Stimulated activated CD4-positive, alpha-beta T cell treated with anti-CD3 and anti-CD28 coated beads, Interleukin-2, amount 100 ng/mL, for 24 hours (primary cell): ENCODE measurements around the gene CBL.
A peak's percentile ranks its signal among the peaks of the same experiment; 100 is the strongest.
"Not testable (repeated sequence)": the region's sequence is repeated elsewhere in the genome, so short reads cannot be mapped to it uniquely, and the experiment has no call there.

ENCODE experiments used
- DNase-seq, 2 donors: peaks; one replicate each; pipeline ENCODE4 v3.0.0-alpha.2; 2020

Gene CBL

DNA sequence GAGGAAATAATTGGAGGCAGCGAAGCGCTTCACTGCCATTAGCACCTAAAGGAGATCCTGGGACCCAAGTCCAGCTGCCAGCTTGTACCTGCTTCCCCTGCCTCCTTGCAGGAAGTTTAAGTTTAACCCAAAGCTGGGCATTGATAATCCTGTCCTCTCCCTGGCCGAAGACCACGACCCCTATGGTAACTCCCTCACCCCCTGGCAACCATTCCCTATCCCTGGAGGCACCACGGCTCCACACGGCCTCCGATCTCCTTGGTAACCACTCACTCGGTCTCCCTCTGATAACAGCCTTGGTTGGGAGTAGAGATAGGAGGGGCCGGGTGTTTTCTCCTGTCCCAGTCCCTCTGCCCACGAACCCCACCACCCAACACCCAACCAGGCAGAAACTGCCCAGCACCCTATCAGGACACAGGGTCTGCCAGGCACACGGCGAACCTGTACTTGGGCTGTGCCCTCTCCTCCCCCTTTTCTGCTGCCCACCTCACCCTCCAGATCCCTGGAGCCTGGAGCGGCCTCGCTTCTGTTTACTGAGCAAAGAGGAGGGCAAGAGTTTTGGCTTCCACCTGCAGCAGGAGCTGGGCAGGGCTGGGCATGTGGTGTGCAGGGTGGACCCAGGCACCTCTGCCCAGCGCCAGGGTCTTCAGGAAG, 20.0 kb upstream of the CBL start:
- DNase-seq, result no peak

DNA sequence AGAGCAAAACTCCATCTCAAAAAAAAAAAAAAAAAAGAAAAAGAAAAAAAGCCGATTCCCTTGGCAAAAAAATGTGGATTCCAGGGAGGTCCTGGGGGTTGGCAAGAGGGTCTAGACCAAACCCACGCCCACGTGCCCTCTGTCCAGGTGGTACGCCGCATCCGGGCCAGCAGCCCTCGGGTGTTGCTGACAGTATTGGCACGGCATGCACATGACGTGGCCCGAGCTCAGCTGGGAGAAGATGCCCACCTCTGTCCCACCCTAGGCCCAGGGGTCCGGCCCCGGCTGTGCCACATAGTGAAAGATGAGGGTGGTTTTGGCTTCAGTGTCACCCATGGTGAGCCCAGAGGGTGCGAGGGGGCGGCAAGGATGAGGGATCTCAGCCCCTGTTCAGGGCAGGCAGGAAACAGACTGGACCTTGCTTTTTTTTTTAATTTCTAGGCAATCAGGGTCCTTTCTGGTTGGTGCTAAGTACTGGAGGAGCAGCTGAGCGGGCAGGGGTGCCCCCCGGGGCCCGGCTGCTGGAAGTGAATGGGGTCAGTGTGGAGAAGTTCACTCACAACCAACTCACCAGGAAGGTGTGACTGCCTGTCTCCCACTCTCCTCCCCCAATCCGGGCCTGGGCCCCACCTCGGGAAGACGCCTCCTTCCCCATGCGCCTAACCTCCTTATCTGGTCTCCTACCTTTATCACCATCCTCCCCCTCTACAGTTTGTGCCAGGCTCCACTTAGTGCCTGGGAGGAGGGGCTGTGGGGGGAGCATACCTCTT, 18.8 kb upstream of the CBL start:
- DNase-seq, result no peak

DNA sequence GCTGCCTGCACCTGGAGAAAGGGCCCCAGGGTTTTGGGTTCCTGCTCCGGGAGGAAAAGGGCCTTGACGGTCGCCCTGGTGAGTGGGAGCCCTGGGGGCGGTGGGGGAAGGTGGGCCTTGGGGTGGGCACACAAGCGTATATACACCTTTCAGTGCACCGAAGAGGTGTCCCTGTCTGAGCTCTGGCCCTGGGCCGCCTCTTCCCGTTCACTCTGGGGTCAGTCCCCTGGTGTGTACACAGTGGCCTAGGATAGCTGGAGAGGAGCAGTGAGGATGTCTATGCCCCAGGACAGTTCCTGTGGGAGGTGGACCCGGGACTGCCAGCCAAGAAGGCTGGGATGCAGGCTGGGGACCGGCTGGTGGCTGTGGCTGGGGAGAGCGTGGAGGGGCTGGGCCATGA, 18.1 kb upstream of the CBL start:
- DNase-seq, result no peak

DNA sequence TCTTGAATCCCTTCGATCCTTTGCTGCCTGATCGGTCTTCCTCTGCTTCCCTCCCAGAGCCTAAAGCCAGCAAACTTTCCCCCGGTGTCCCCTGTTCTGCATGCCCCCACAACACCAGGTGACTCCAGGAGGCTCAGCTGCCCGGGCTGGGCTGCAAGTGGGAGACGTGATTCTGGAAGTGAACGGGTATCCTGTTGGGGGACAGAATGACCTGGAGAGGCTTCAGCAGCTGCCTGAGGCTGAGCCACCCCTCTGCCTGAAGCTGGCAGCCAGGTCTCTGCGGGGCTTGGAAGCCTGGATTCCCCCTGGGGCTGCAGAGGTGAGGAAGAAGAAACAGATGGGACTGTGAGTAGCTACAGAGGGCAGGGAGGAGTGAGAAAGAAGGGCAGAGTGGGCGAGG, 17.3 kb upstream of the CBL start:
- no peak for DNase-seq

DNA sequence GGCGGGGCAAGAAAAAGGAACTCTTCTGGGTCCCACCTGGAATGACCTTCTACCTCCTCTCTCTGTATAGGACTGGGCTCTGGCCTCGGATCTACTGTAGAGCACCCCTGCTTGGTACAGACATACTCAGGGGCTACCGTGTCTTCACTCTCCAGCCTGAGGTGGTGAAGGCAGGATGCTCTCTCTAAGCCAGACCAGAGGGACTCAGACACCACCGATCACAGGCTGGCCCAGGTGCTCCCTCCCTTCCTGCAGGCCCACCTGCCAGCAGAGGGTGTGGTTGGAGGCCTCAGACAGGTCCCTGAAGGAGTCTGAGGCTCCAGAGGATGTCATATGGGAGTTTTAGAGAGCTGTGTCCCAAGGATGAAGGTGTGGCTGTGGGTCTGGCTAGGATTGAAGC, 16.7 kb upstream of the CBL start:
- DNase-seq, result no peak

DNA sequence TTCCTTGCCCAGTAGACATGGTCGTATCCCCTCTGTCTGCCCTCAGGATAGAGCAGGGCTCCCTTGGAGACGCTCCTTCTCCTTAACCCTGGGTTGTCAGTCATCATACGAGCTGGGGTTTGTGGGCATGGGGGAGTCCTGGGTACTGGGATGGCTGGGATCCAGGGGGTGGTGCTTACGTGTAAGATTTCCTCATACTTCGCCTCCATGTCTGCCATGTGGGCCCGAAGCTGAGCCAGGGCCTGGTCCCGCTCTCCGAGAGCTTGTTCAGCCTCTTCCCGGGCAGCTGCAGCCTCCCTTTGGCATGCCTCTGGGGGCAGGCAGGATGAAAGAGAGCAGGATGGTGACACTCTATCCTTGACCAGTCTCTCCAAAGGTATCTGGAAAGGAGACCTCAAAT, 15.6 kb upstream of the CBL start:
- no peak for DNase-seq

DNA sequence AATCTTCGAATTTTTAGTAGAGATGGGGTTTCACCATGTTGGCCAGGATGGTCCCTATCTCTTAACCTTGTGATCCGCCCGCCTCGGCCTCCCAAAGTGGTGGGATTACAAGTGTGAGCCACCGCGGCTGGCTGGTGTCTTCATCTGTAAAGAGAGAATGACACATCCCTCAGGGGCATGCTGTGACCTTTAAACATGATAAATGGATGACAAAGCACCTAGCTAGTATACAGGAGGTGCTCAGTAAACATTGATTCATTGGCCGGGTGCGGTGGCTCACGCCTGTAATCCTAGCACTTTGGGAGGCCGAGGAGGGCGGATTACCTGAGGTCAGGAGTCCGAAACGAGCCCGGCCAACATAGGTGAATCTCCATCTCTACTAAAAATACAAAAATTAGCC, 14.9 kb upstream of the CBL start:
- not testable (repeated sequence) for DNase-seq

DNA sequence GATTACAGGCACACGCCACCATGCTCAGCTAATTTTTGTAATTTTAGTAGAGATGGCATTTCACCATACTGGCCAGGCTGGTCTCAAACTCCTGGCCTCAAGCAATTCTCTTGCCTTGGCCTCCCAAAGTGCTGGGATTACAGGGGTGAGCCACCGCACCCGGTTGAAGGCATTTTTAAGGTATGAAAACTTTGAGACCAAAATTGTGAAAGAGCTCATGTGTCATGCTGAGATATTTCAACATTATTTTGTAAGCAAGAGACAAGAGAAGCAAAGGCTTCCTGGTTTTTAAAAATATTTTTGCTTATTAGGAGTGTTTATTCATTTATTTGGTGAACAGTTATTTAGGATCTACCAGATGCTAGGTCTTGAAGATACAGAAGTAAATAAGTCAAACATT, 14.0 kb upstream of the CBL start:
- no peak for DNase-seq

DNA sequence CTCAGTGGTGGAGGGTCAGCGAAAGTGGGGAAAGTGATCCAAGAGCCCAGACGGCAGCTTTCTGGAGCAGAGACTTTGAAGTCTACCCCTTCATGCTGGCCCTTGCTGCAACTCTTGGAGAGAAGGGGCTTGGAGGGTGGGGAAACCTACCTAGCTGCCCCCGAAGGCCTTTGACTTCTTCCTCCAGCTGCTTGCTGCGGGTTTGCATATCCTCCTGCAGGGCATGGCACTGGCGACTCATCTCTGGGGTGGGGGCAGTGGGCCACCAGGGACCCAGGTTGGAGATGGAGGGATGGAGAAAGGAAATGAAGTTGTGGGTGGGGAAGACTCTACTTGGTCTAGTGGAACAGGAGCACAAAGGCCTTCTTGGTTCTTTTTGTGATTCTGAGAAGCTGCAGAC, 13.1 kb upstream of the CBL start:
- no peak for DNase-seq

DNA sequence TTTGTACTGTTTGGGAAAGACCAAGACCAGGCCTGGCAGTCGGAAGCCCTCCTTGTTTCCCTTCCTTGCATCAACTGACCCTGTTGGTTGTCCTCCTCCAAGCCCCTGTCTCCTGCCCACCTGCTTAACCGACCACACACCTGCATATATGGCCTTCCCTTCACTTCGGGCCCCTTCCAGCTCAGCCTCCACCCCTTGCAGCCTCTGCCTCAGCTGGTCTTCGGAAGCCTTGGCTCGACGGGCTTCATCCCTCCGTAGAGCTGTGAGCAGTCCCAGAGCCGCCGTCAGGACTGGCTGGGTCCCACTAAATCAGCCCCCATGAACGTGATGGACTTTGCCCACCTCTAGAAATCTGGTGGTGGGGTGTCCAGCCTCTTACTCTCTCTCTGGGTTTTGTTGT, 12.5 kb upstream of the CBL start:
- no peak for DNase-seq

DNA sequence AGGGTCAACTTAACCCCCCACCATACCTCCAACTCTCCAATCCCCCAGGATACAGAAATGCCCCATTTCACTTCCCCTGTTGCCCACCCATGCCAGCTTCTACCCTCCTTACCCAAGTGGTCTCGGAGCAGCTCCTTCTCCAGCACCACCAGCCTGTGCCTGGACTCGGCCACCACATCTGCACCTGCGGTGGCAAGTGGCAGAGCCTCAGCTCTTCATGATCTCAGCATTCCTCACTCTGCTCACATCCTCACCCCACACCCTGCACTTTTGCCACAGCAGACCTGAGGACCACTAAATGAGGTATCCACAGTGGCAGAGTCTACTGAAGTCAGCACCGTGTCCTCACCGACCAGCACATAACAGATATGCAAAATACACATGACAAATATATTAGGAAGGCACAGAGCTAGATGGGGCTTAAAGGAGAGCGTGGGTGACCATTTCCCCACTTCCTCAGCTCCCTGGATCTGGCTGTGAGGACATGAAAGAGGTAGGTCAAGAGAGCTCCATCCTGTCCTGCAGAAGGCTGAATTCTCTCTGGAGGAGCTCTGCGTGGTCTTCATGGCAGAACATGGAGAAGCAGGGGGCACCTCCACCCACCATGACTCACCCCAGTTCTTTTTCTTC, 11.2 kb upstream of the CBL start:
- DNase-seq, result no peak

DNA sequence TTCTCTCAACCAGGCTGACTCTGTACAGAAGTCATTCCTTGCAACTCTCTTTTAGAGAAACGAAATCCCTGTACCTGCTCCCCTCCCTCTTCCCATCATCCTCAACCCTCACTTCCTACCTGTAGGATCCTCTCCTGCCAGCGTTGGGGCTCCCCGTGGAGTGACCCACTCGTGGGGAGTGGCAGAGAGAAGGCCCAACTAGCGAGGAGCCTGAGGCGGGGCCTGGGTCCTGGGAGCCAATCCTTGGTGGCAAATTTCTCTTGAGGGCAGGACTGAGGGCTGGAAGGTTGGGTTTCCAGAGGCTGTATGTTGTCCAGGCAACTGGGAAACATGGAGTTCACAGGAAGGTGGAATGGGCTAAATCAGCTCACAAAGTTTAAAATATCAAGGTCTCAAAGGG, 10.5 kb upstream of the CBL start:
- no peak for DNase-seq

DNA sequence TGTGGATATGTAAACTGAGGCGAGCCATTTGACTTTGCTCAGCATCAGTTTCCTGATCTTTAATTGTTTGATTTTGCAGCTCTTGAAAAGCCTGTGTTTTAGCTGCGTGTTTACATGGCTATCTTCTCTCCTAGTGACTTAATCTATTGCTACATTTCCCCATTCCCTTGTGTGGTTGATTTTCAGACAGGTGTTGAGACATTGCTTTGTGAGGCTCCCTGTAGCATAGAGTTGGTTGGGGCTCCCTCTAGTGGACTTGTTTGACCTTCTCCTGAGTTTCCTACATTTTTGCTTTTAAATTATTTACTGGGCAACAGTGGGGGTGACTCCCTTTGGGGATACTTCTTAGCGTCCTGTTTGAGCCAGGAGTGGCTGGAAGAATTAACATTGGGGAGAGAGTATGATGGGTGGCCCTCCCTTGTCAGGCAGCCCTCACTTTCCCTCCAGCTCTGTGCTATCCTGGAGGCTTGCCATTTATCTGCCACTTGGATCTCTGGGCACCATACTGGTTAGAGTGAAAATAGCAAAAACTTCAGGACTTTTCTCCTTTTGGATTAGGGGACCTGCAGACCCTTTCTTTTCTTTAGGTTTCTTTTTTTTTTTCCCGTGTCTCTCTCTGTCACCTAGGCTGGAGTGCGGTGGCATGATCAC, 9.2 kb upstream of the CBL start:
- peak; percentile 55 to 71 for DNase-seq

DNA sequence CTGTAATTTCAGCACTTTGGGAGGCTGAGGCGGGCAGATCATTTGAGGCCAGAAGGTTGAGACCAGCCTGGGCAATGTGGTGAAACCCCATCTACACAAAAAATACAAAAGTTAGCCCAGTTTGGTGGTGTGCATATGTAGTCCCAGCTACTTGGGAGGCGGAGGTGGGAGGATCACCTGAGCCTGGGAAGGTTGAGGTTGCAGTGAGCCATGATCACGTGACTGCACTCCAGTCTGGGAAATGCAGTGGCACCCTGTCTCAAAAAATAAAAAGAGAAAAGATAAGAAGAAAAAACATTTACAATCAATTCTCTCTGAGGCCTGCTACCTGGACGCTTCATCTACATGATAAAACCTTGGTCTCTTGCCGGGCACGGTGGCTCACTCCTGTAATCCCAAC, 7.2 kb upstream of the CBL start:
- DNase-seq, result no peak

DNA sequence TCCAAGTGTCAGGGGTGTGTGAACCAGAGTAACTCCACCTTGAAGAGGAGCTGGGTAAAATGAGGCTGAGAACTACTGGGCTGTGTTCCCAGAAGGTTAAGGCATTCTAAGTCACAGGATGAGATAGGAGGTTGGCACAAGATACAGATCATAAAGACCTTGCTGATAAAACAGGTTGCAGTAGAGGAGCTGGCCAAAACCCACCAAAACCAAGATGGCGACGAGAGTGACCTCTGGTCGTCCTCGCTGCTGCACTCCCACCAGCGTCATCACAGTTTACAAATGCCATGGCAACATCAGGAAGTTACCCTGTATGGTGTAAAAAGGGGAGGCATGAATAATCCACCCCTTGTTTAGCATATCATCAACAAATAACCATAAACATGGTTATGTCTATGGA, 4.9 kb upstream of the CBL start:
- DNase-seq, result not testable (repeated sequence)

DNA sequence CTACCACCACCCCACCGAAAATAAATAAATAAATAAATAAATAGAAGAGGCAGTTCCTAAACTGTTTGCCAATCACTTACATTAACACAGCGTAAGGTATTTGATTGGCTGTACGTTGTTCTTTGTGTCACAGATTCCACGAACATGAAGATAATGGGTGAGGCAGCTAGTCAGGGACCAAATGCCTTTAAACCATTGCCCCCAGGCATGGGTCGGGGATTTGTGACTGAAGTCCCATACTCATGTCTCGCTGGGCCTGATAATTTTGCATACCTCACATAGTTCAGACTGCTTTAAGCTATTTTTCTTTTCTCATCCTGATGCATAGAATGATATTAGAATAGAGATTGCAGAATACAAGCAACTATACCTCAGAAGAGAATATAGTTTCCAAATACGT, 3.6 kb upstream of the CBL start:
- DNase-seq, result no peak

DNA sequence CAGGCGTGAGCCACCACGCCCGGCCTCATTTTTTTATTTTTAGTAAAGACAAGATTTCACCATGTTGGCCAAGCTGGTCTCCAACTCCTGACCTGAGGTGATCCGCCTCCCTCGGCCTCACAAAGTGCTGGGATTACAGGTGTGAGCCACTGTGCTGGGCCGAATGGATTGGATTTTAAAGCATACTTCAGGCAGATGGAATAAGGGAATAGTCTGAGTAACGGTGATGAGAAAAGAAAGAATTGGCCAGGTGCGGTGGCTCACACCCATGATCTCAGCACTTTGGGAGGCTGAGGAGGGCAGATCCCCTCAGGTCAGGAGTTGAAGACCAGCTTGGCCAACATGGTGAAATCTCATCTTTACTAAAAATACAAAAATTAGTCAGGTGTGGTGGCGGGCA, 2.1 kb upstream of the CBL start:
- DNase-seq, result no peak

DNA sequence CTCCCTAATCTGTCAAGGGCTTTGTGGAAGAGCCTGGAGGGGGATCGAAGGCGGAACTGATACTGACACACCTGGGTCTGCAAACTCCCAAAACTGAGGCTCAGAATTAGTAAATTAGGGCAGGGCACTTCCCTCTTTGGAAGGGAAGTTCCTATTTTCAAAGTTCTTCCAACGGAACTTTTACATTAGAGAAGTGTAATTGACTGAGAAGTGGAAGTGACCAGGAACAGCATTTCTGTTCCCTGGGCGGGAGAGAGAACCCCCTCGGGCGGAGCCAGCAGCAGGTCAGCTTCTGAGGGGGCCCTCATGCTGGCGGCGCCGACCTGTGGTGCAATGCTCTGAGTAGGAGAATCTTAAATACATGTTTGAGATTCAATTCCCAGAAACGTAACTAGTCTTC, 1.1 kb upstream of the CBL start:
- DNase-seq, result no peak

DNA sequence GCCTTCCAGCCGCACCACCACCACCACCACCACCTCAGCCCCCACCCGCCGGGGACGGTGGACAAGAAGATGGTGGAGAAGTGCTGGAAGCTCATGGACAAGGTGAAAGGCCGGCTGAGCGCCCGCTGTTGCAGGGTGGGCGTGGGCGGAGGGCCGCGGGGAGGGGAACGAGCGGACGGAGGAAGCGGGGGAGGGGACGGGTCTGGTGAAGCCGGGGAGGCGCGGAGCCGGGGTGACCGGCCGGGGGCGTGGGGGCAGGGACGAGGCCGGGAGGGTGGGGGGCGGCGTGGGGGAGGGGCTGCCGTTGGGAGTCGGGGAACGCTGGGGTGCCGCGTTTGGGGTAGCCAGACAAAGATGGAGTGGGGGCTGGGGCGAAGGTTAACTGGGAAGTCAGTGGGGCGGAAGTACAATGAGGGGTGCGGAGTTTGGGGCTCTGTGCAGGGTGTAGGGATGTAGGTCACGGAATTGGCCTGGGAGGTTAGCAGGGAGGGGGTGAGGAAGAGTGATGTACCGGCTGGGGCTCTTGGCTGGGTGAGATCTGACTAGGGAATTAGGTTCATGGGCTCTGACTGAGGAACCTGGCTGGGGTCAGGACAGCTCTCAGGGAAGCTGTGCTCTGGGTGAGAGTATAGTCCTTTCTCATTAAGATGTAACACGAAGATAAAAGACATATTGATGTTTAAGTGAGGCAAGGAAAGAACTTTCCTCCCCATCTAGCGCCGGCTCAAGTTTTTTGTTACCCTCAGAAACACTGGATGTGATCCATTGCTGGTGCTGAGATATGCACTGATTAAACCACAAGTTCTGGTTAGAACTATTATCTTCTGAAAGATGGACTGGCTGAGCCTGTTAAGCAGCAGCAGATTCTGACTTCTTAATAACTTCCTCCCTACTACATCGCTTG, 624 bp downstream of the CBL start:
- DNase-seq, result peak; percentile 63 to 67

DNA sequence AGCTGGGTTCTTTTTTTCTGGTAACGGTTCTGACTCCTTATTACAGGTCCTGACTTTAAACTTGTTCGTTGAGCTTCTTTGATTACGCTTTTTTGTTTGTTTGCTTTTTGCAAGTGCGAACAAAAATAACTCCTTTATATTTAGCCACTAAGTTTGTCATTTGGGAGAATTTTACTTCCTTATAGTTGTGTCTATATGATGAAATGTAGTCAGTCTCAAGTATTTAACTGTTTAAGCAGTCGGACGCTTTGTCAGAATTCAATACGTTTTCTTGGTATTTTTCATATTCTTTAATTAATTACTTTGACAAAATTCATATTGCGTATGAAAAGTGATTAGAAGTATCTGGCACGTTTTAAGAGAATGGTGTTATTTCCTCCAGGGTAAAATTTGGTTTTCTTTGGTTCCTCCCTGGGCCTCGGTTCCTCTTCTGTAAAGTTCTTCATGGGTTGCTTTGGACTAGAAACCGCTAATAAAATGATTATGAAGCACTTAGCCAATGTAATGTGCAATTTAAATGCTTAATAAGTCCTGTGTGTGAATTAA, 1.3 kb downstream of the CBL start:
- DNase-seq, result no peak

DNA sequence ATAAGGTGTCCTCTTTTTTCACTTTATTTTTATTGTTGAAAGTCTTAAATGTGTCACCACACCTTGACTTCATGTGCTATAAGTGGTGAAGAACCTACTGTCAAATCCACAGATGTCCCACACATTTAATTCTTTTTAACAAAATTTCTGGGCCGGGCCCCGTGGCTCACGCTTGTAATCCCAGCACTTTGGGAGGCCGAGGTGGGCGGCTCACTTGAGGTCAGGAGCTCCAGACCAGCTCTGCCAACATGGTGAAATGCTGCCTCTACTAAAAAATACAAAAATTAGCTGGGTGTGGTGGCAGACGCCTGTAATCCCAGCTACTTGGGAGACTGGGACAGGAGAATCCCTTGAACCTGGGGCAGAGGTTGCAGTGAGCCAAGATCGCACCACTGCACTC, 3.0 kb downstream of the CBL start:
- no peak for DNase-seq

DNA sequence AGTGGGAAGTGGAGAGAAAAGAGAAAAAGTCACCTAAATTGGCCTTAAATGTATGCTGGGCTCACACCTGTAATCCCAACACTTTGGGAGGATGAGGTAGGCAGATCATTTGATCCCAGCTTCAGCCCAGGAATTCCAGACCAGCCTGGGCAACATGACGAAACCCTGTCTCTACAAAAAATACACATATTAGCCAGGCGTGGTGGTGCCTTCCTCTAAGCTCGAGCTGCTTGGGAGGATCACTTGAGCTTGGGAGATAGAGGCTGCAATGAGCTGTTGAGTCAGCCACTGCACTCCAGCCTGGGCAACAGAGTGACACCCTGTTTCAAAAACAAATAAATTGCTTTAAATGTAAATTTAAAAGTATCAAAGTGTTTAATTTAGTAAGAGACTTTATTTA, 3.9 kb downstream of the CBL start:
- DNase-seq, result no peak
